ENCODE data around the gene RASSF8.

DNA sequence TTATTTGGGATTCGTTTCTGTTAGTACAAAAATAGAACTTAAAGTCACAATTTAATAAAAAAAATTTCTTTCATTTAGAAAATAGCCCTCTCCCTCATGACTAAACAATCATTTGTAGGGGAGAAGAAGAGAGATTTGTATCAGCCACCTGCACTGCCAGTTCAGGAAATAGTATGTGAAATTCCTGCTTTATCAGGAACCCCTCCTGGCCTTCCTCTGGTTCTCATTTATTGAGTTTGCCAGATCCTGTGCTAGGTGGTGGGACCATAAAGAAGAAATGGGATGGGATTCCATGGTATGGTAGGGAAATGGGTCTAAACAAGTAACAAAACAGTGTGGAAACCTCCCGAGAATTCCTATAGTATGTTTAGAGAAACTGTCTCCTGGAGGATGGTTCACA is 30.0 kb downstream of the RASSF8 start:
- TF ChIP-seq POLR2A (IDR thresholded peaks at IDR 0.05; ENCODE audit: low read length) (no peak), GATA1 (IDR thresholded peaks at IDR 0.05; ENCODE audit: low read depth, low read length) (no peak)

All from erythroblast (primary cell).